Fibroblast of the conjunctiva (primary cell): ENCODE data around the gene PI4K2A.
A peak's percentile ranks its signal among the peaks of the same experiment; 100 is the strongest.

ENCODE experiments used
- DNase-seq: peaks from one replicate; pipeline ENCODE4 v3.0.0-alpha.2; 2010; ENCODE audit warnings: low read depth

Gene PI4K2A

DNA sequence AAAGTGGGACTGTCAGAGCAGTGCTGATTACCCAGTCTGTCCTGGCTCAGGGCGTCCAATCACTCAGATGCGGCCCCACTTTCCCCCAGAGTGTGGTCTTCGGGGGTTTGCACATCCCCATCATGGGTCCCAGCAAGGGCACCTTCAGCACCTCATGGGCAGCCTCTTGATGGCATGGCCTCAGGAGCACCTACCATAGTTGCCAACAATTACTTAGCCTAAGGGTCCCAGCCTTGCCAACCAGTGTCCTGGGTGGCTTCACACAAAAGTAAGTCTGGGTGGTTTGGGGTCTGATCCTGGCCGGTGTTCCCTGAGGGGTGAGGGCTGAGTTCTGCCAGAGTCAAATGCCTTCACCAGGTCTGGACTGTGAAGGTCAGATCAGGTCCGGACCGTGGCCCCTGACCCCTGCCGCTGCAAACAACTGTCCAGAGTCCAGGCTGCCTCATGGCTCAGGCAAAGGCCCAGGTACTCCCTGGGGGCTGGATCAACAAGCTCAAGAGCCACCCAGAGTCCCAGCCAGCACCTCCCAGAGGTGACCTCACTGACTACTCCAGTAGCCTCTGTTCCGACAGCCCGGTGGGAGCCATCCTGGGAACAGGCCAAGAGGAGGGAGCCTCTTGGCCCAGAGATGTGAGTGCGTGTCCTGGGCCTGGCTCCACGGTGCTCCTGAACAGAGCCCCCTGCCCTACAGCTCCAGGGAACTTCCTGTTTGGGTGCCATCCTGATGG lies 66.8 kb downstream of the PI4K2A start:
- no peak for DNase-seq

DNA sequence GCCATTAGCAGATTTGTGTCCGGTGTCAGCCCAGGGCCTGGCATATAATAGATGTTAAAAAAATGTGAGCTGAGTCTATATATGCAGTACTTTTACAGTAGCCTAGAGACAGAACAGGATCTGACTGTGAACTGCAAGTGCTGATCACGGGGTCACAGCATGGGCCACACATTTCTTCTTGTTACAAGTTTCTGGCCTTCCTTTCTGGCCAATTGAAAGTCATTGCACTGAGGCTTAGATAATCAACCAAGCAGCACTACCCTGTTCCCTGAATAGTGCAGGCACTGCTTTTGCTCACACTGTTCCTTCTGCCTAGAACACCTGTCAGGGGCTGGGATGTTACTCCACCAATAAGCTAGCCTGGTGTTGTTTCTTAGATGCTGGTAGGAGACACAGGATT lies 67.7 kb downstream of the PI4K2A start:
- no peak for DNase-seq

- DNase-seq: no peak
Observed at GRCh38 chr10:97708976-97709946, 68.8 kb downstream of the PI4K2A start.

GRCh38 chr10:97711640-97712572 lies 71.4 kb downstream of the PI4K2A start:
- DNase-seq: no peak

DNA sequence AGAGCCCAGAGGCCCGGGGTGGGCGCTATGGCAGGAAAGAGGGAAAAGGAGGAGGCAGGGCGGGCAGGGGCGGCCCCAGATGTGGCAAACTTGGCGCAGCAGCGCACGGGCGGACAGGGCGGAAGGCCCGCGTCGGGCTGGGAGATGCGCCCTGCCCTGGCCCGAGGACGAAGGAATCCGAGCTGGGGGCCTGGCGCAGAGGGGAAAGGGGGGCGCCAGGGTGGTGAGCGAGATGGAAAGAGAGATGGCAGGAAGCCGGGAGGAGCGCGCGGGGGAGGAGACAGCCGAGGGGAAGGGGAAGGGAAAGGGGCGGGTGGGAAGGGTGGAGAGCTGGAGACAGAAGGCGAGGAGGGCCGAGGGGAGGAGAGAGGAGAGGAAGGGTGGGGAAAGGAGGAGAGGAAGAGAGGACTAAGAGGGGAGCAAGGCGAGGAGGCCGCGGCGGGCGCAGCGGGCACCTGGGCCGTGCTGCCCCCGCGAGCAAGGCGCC lies 72.9 kb downstream of the PI4K2A start, which contains the start of gene MARVELD1:
Gene MARVELD1 (plus strand): TSS at position 392 of the 487 bp plus-strand sequence. CDS start 147 bp downstream, outside the sequence.
- DNase-seq: peak; percentile 78

- DNase-seq: peak; percentile 50
Observed at GRCh38 chr10:97713826-97714400, 73.4 kb downstream of the PI4K2A start.

DNA sequence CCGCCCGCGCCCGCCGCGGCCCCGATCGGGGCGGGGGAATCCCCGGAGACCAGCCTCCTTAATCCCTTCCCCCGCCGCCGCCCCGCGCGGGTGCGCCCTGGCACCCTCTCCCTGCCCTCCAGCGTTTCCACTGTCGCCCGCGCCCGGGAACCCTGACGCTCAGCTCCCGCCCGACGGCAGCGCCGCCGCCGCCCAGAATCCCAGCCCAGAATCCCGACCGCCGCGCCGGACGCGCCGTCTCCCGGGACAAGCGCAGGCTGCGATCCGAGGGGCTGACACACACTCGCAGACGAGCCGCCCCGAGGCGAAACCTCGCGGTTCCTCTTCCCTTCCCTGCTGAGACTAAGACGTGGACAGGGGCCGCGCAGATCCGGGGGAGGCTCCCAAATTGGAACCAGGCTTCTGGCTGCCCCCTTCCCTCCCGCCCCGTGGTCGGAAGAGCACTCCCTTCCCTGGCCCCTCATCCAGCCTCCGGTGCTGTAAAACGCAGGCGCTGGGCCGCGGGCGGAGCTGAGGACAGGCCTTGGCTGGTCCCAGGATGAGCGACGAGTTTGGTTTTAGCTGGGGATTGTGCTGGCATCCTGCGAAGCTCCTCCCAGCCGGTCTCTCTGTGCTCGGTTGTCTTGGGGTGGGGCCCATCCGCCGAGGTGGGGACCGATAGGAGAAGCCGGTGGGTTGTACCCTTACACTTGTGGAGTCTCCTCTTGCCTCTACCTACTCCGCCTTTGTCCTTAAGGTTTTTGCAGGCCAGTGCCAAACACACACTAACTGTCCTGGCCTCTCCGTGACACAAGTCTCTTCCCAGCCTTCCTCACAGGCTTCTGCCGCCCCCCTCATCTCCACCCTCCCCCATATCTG lies 74.2 kb downstream of the PI4K2A start:
- DNase-seq: peak; percentile 72

GRCh38 chr10:97715259-97715874 lies 74.9 kb downstream of the PI4K2A start:
- no peak for DNase-seq

DNA sequence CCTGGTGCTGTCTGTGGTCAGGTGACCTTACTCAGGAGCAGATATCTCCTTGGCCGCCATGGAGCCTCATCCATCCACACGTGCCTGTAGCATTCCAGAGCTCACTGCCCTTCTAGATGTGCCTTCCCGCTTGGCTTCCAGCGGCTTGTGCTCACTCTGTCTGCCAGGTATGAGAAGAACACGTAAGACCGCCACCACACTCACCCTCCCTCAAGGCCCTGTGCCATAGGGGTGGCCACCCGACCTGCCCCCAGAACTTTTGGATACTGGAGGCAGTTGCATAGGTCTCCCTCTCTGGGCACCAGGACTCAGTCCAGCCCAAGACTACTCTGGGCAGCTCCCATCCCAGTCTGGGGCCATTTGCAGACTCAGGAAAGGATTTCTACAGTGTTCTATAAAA lies 77.2 kb downstream of the PI4K2A start:
- no peak for DNase-seq

DNA sequence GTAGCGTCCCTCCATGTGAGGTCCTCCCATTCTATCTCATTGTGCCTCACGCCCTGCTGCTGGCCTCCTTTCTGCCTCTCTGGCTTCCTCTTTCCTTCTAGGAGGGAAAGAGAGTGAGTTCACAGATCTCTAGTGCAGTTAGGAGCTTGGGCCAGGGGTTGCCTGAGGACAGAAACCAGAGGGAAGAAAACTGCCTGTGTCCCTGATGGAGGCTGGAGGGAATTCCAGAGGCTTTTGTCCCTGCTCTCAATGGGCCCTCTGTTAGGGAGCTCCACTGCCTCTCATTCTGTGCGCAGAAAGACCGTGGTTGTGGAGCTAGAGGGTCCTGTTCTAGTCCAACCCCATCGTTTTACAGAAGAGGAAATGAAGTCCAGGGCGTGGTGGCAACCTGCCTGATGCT lies 77.7 kb downstream of the PI4K2A start:
- DNase-seq: no peak

DNA sequence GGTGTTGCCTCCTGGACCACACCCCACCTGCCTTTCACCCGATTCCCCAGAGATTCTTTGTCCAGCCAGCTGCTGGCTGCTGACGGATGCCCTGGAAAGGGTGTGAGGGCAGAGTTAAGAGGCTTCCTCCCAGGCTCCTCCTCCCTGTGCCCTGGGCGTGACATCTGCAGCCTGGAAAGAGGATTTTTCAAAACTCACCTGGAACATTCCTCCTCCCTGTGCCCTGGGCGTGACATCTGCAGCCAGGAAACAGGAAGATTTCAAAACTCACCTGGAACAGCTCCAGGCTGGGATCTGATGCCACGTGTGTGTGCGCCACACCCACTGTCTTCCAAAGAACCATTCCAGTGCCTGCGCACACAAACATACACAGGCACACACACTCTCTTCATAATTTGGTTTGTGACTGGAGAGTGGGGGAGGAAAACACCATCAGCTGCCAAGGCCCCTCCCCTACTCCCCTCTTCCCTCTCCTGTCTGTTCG lies 78.2 kb downstream of the PI4K2A start:
- DNase-seq: no peak

DNA sequence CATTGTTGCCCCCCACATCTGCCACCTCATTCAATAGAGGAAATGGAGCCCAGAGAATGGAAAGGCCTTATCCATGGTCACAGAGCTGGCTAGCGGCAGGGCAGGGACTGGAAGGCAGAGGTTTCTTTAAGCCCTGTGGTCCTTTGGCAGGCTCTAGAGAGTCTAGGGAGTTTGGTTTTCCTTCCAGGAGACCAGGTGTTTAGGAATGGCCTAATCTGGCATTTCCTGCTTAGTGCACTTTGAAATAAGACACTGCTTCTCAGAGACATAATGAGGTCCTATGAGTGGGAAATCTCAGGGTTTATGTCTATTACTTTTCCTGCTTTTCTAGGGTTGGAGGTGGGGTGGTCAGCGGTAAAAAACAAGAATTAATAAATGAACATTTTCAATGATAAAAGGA lies 79.1 kb downstream of the PI4K2A start:
- no peak for DNase-seq

- DNase-seq: no peak
Observed at GRCh38 chr10:97721871-97722780, 81.7 kb downstream of the PI4K2A start.

DNA sequence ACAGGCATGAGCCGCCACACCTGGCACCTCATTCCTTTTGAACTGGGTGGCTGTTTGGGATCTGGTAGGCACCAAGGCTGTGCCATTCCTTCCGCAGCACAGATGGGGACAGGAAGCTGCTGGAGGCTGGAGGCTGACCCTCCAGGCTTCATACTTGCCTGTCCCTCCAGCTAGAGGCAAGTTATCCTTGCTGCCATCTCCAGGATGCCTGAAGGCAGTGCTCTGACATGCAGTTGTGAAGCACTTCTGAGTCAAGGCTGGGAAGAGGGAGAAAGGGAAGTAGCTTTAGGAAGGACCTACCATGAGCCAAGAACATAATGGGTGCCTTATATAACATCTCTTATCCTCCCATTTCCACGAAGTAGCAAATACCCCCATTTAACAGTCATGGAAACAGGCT lies 82.5 kb downstream of the PI4K2A start:
- no peak for DNase-seq

DNA sequence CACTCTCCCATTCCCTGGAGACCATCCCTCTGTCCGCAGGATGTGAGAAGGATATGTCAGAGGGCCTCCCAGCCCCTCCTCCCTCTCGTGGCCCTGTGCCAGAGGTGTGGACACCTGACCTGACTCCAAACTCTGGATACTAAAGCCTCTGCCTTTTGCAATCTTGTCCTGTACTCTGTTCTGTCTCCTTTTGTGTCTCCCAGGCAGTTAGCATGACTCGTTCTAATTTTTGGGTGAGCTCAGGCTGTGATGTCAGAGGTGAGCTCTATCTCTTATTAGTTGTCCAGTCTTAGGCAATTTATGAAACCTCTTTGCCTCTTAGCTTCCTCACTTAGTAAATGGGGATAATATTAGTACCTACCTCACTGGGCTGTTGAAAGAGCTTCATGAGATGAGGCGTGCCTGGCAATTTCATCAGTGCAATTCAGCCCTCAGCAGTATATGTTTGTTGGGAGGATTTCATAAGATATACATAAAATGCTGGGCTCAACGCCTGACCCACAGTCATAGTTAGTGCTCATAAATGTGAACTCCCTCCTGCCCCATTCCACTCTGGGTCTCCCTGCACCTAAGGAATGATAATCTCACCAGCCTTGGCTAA lies 84.0 kb downstream of the PI4K2A start:
- no peak for DNase-seq
